K562 (cell line): ENCODE results near the gene ECHDC1.

Source experiments
- CTCF ChIP-seq, 3 experiments: IDR thresholded peaks in 2 of 3; conservative IDR thresholded peaks in 1 of 3; 2 replicates each; pipeline ENCODE4 v1.5.1; 2011 to 2012; ENCODE audit warnings: low read length in 3 of 3, mild to moderate bottlenecking in 3 of 3, control low read depth in 2 of 3, improper control_type of control experiment in 1 of 3, inconsistent platforms in 1 of 3, low read depth in 1 of 3, mixed read lengths in 1 of 3, moderate library complexity in 1 of 3; ENCODE audit not compliant: insufficient read depth in 2 of 3
- ETS2 ChIP-seq: IDR thresholded peaks from 2 replicates; pipeline ENCODE4 v1.6.1; 2016; ENCODE audit warnings: borderline replicate concordance, missing genetic modification characterization, mild to moderate bottlenecking, moderate library complexity, missing compliant biosample characterization; ENCODE audit not compliant: poor library complexity, severe bottlenecking
- JUN ChIP-seq, 2 experiments: sonication (generic) in 1 of 2; formaldehyde crosslinking in 1 of 2; IDR thresholded peaks; 2 replicates each; pipeline versions ENCODE4 v1.6.1 to v1.8.0; 2012 to 2022; ENCODE audit warnings: borderline replicate concordance in 2 of 2, mild to moderate bottlenecking in 2 of 2, improper control_type of control experiment in 1 of 2, low read depth in 1 of 2, low read length in 1 of 2, missing genetic modification reagents in 1 of 2
- KLF16 ChIP-seq: IDR thresholded peaks from 2 replicates; pipeline ENCODE4 v1.6.1; 2016; ENCODE audit warnings: antibody characterized with exemption
- SIN3A ChIP-seq, 2 experiments: fragments of 150-350 bp in 1 of 2; IDR thresholded peaks; 2 replicates each; pipeline ENCODE4 v1.6.1; 2011 to 2016; ENCODE audit warnings: borderline replicate concordance in 2 of 2, low read depth in 2 of 2, low read length in 2 of 2, mild to moderate bottlenecking in 2 of 2, moderate library complexity in 2 of 2; ENCODE audit not compliant: control insufficient read depth in 1 of 2
- TEAD4 ChIP-seq, 2 experiments: sonication (generic) in 1 of 2; formaldehyde crosslinking in 1 of 2; IDR thresholded peaks; 2 replicates each; pipeline versions ENCODE4 v1.6.1 to v1.8.0; 2012 to 2022; ENCODE audit warnings: borderline replicate concordance in 1 of 2, inconsistent platforms in 1 of 2, low read length in 1 of 2, mild to moderate bottlenecking in 1 of 2, missing genetic modification reagents in 1 of 2
- ZBTB33 ChIP-seq: sonication (generic); formaldehyde crosslinking; IDR thresholded peaks from 2 replicates; pipeline ENCODE4 v1.8.1; 2023; ENCODE audit warnings: mild to moderate bottlenecking, missing genetic modification reagents
- ZFP91 ChIP-seq: sonication (generic); formaldehyde crosslinking; IDR thresholded peaks from 2 replicates; pipeline ENCODE4 v1.8.0; 2022; ENCODE audit warnings: mild to moderate bottlenecking, missing genetic modification reagents
- TF ChIP-seq, protein P1 (sequence below): sonication (generic); formaldehyde crosslinking; IDR thresholded peaks from 2 replicates; pipeline ENCODE4 v1.8.0; 2022; ENCODE audit warnings: mild to moderate bottlenecking, missing genetic modification reagents, borderline replicate concordance

GRCh38 chr6:127266892-127267645, 76.3 kb downstream of the ECHDC1 start:
- TF ChIP-seq TEAD4 (IDR thresholded peaks at IDR 0.05; ENCODE audit: low read length), result no peak
- TF ChIP-seq TEAD4 (CRISPR knock-in tag; IDR thresholded peaks at IDR 0.05; ENCODE audit: borderline replicate concordance), result no peak
- no peak for TF ChIP-seq ZBTB33 (CRISPR knock-in tag)
- TF ChIP-seq ETS2, result no peak
- TF ChIP-seq CTCF (IDR thresholded peaks at IDR 0.05 in 2 of 3, conservative IDR thresholded peaks at IDR 0.05 in 1 of 3; ENCODE audit: insufficient read depth in 2 of 3, low read depth in 1 of 3, low read length in 3 of 3), result no peak
- TF ChIP-seq, protein P1, sequence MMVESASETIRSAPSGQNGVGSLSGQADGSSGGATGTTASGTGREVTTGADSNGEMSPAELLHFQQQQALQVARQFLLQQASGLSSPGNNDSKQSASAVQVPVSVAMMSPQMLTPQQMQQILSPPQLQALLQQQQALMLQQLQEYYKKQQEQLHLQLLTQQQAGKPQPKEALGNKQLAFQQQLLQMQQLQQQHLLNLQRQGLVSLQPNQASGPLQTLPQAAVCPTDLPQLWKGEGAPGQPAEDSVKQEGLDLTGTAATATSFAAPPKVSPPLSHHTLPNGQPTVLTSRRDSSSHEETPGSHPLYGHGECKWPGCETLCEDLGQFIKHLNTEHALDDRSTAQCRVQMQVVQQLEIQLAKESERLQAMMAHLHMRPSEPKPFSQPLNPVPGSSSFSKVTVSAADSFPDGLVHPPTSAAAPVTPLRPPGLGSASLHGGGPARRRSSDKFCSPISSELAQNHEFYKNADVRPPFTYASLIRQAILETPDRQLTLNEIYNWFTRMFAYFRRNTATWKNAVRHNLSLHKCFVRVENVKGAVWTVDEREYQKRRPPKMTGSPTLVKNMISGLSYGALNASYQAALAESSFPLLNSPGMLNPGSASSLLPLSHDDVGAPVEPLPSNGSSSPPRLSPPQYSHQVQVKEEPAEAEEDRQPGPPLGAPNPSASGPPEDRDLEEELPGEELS (CRISPR knock-in tag), result no peak; the same call in 1 of the 2 replicates
- TF ChIP-seq JUN (IDR thresholded peaks at IDR 0.05; ENCODE audit: borderline replicate concordance, low read depth, low read length), result no peak
- no peak for TF ChIP-seq JUN (CRISPR knock-in tag; IDR thresholded peaks at IDR 0.05; ENCODE audit: borderline replicate concordance)
- no peak for TF ChIP-seq ZFP91 (CRISPR knock-in tag)
- TF ChIP-seq KLF16, result no peak
- no peak; a peak in 1 of 4 replicates for TF ChIP-seq SIN3A (IDR thresholded peaks at IDR 0.05; ENCODE audit: borderline replicate concordance in 2 of 2, control insufficient read depth in 1 of 2, low read depth in 2 of 2, low read length in 2 of 2)
